SK-N-SH (cell line): ENCODE data around the gene OLFML1.

Source experiments
- CTCF ChIP-seq: fragments of 200-600 bp; sonication (generic); IDR thresholded peaks from 2 replicates; pipeline ENCODE4 v1.6.1; 2017; ENCODE audit warnings: antibody characterized with exemption, mild to moderate bottlenecking, moderate library complexity
- EP300 ChIP-seq, 2 experiments: IDR thresholded peaks; 2 replicates each; pipeline versions ENCODE4 v1.4.0 to v1.6.1; 2012; ENCODE audit warnings: borderline replicate concordance in 1 of 2, low read depth in 1 of 2, low read length in 1 of 2
- FOXM1 ChIP-seq: IDR thresholded peaks from 2 replicates; pipeline ENCODE4 v1.4.0; 2012; ENCODE audit warnings: low read depth, mild to moderate bottlenecking
- JUND ChIP-seq: IDR thresholded peaks from 2 replicates; pipeline ENCODE4 v1.4.0; 2012
- MXI1 ChIP-seq: IDR thresholded peaks from 2 replicates; pipeline ENCODE4 v1.6.1; 2012; ENCODE audit warnings: mild to moderate bottlenecking, low read depth, low read length, improper control_type of control experiment
- NRF1 ChIP-seq: IDR thresholded peaks from 2 replicates; pipeline ENCODE4 v1.6.1; 2012; ENCODE audit warnings: low read depth, mild to moderate bottlenecking, low read length
- PBX3 ChIP-seq: IDR thresholded peaks from 2 replicates; pipeline ENCODE4; 2012
- POLR2AphosphoS5 ChIP-seq: IDR thresholded peaks from 2 replicates; pipeline ENCODE4 v1.6.1; 2012; ENCODE audit warnings: low read depth, low read length
- REST ChIP-seq: IDR thresholded peaks from 2 replicates; pipeline ENCODE4 v1.6.1; 2012; ENCODE audit warnings: mild to moderate bottlenecking, low read depth, low read length, moderate library complexity
- TCF12 ChIP-seq: IDR thresholded peaks from 2 replicates; pipeline ENCODE4 v1.4.0; 2012
- ZBTB33 ChIP-seq: IDR thresholded peaks from 2 replicates; pipeline ENCODE4 v1.4.0; 2012; ENCODE audit warnings: low read depth, borderline replicate concordance

GRCh38 chr11:7501251-7501650, 15.9 kb downstream of the OLFML1 start:
- no peak for TF ChIP-seq CTCF
- TF ChIP-seq JUND = no peak
- no peak for TF ChIP-seq EP300 (IDR thresholded peaks at IDR 0.05; ENCODE audit: borderline replicate concordance in 1 of 2, low read depth in 1 of 2, low read length in 1 of 2)
- no peak for TF ChIP-seq NRF1
- TF ChIP-seq REST = no peak
- no peak for TF ChIP-seq TCF12
- TF ChIP-seq FOXM1 = no peak
- TF ChIP-seq PBX3 = no peak
- no peak for TF ChIP-seq ZBTB33
- no peak for TF ChIP-seq POLR2AphosphoS5
- no peak for TF ChIP-seq MXI1
